HPDE6-E6E7 (cell line): Measurements from ENCODE around the gene SNTA1.
"Not testable (repeated sequence)": the region's sequence is repeated elsewhere in the genome, so short reads cannot be mapped to it uniquely, and the experiment has no call there.

Source experiments
- DNase-seq: peaks from one replicate; pipeline ENCODE4 v3.0.0; 2011; ENCODE audit warnings: missing footprints; ENCODE audit errors: extremely low spot score

Gene SNTA1

GRCh38 chr20:33465481-33466302 lies 22.1 kb upstream of the SNTA1 start:
- DNase-seq = no peak

GRCh38 chr20:33464759-33465158 lies 21.2 kb upstream of the SNTA1 start:
- DNase-seq = not testable (repeated sequence)

GRCh38 chr20:33463332-33464101 lies 20.0 kb upstream of the SNTA1 start:
- no peak for DNase-seq

- no peak for DNase-seq
These were observed 17.1 kb upstream of the SNTA1 start for GRCh38 chr20:33460711-33461110.

GRCh38 chr20:33459599-33459998 lies 16.0 kb upstream of the SNTA1 start:
- no peak for DNase-seq

- peak; percentile 92 for DNase-seq
These were observed 13.5 kb upstream of the SNTA1 start for GRCh38 chr20:33456916-33457642.

GRCh38 chr20:33450867-33451266 lies 7.3 kb upstream of the SNTA1 start:
- DNase-seq = no peak

GRCh38 chr20:33445881-33446625 lies 2.5 kb upstream of the SNTA1 start:
- no peak for DNase-seq

GRCh38 chr20:33444797-33445560 lies 1.4 kb upstream of the SNTA1 start:
- no peak for DNase-seq

- DNase-seq = no peak
These were observed 504 bp downstream of the SNTA1 start for GRCh38 chr20:33443006-33443511.

- no peak for DNase-seq
These were observed 1.2 kb downstream of the SNTA1 start for GRCh38 chr20:33442136-33443005.

GRCh38 chr20:33441142-33441955 lies 2.2 kb downstream of the SNTA1 start:
- no peak for DNase-seq

- DNase-seq = not testable (repeated sequence)
These were observed 3.0 kb downstream of the SNTA1 start for GRCh38 chr20:33440562-33440961.

- DNase-seq = no peak
These were observed 5.1 kb downstream of the SNTA1 start for GRCh38 chr20:33438481-33438880.

GRCh38 chr20:33437141-33437911 lies 6.2 kb downstream of the SNTA1 start:
- no peak for DNase-seq

- no peak for DNase-seq
These were observed 9.1 kb downstream of the SNTA1 start for GRCh38 chr20:33434434-33434833.

GRCh38 chr20:33433465-33434234 lies 9.9 kb downstream of the SNTA1 start:
- DNase-seq = no peak
